ENCODE data around the gene ZNF708.
"Not testable (repeated sequence)": the region's sequence is repeated elsewhere in the genome, so short reads cannot be mapped to it uniquely, and the experiment has no call there.

ZNF708 gene

DNA sequence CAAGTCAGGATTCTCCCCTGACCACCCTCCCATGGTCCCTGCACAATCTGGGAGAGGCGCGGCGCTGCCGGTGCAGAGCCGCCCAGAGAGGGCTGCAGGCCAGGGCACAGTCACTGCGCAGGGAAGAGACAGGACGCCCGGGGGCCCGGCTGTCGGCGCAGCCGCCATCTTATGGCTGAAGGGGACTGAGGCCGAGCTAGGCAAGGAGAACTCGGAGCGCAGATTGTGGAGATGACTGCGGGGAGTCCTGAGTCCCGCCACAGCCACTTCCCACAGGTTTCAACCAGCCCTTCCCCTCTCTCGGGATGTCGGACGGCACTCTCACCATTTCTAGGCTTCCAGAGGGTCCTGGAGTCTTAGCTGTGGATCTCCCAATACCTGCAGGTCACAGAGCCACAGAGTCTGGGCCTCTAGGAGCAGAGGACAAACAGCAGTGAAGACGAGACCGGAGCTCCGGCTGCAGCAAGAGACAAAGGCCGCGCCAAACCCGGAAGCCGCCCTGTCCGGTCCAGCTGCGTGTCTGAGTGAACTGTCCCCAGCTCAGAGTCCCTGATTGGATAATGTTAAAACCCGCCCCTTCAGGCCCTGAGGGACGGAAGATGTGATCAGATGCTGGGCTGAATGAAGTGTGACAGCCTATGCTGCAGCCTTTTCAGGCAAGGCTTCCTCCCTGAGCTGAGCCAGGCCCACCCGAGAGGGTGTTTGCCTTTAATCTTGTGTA, at the start of gene ZNF708:
Gene ZNF708, minus strand, starts transcription at position 526 of the 721 bp plus-strand sequence. Its CDS starts 198 bp downstream, at position 328.
- peak; percentile 62 for DNase-seq (ENCODE audit: low read depth)

DNA sequence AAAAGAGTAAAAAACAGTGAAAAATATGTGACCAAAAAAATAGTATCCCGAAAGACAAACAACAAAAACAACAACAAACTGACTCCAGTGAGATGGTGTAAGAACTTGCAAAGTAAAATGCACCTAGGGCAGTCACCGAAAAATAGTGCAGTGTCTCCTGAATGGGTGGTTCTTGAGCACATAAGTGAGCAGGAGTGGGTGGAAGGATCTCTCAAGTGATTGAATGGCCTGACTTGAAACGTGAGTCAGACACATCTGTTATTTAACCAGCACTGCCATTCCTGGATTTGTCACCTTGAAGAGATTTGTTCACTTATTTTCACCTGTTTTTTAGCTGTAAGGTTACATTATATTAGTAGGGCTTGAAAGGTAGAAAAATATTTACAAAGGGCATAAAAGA, 33.1 kb upstream of the ZNF708 start:
- DNase-seq (ENCODE audit: low read depth): no peak

DNA sequence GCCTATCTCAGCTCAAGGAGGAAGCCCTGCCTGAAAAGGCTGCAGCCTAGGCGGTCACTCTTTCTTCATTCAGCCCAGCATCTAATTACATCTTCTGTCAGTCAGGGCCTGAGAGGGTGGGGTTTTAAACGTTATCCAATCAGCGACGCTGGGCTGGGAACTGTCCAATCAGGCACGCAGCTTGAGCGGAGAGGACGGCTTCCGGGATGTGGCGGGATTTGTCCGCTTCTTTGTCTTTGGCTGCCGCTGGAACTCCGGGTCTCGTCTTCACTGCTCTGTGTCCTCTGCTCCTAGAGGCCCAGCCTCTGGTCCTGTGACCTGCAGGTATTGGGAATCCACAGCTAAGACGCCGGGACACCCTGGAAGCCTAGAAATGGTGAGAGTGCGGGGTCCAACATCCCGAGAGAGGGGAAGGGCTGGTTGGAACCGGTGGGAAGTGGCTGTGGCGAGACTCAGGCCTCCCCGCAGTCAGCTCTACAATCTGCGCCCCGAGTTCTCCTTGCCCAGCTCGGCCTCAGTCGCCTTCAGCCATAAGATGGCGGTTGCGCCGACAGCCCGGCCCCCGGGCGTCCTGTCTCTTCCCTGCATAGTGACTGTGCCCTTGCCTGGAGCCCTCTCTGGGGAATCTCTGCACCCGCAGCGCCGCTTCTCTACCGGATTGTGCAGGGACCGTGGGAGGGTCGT, 29.7 kb upstream of the ZNF708 start, which contains the start of gene ZNF738:
Gene ZNF738, plus strand, starts transcription at position 233 of the 684 bp plus-strand sequence. Its CDS starts 141 bp downstream, at position 374.
- DNase-seq (ENCODE audit: low read depth): peak; percentile 67

DNA sequence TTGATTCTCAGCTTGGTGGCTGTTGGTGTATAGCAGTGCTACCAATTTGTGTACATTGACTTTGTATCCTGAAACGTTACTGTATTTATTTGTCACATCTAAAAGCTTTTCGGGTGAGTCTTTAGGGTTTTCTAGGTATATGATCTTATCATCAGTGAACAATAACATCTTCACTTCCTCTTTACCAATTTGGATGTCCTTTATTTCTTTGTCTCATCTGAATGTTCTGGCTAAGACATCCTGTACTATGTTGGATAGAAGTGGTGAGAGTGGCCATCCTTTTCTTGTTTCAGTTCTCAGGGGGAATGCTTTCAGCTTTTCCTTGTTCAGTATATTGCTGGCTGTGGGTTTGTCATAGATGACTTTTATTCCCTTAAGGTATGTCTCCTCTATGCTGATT, 23.6 kb upstream of the ZNF708 start:
- DNase-seq (ENCODE audit: low read depth): no peak

DNA sequence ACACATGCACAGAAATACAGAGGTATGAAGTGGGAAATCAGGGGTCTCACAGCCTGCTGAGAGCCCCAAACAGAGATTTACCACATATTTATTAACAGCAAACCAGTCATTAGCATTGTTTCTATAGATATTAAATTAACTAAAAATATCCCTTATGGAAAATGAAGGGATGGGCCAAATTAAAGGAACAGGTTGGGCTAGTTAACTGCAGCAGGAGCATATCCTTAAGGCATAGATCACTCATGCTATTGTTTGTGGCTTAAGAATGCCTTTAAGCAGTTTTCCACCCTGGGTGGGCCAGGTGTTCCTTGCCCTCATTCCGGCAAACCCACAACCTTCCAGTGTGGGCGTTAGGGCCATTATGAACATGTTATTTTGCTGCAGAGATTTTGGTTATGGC, 15.6 kb upstream of the ZNF708 start:
- not testable (repeated sequence) for DNase-seq (ENCODE audit: low read depth)

DNA sequence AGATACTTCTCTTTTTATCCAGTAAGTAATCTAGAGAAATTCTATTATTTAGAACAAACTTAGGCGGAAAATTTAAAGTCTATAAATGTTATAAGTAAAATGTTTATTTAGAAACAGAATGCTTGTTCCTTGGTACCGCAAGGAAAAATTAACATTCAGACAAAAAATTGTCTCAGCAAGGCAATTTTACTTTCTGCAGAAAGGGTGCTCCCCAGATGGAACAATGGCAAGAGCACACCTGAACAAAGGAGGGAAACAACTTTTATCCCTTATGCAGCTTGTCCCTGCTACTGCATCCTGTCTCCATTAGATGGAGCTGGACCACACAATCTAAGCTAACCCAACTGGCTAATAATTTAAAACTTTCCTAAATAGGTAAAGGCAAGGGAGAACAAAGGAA, 6.5 kb upstream of the ZNF708 start:
- DNase-seq (ENCODE audit: low read depth): no peak

DNA sequence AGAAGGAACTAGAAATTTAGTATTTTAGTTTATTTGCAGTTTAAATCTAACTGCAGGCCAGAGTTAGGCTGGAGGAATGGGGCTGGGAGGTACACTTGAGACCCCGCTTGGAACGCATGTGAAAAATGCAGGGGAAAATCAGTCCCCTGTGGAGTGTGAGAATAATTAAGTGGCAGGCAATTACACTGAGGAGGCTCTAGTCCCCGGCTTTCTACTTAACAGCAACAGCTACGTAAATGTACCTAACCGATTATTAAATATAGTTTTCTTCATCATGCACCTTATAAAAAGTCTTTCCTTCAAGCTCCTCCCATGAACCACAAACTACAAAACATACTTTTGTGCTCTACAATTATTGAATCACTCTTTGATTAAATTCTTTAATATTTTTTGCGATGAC, 804 bp downstream of the ZNF708 start:
- DNase-seq (ENCODE audit: low read depth): no peak

DNA sequence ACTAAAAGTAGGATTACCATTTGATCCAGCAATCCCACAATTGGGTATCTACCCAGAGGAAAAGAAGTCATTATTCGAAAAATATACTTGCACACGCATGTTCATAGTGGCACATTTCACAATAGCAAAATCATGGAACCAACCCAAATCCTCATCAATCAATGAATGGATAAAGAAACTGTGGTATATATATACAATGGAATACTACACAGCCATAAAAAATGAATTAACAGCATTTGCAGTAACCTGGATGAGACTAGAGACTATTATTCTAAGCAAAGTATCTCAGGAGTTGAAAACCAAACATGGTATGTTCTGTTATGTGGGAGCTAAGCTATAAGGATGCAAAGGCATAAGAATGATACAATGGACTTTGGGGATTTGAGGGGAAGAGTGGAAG, 3.0 kb downstream of the ZNF708 start:
- no peak for DNase-seq (ENCODE audit: low read depth)

DNA sequence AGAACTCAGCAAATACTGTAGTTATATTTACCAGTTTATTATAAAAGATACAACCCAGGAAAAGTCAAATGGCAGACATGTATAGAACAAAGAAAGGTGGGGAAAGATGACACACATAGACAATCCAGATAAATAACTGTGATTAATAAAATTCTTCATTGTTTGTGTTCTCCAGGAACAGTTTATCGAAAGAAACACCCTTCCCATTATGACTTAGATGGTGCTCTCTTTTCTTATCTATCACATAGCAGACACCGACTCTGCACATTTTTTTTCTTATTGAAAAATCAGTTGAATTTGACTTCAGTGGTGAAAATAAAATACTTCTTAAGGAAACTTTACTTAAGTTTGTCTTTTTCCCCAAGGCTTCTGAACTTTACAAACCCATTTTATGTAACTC, 6.2 kb downstream of the ZNF708 start:
- DNase-seq (ENCODE audit: low read depth): no peak

DNA sequence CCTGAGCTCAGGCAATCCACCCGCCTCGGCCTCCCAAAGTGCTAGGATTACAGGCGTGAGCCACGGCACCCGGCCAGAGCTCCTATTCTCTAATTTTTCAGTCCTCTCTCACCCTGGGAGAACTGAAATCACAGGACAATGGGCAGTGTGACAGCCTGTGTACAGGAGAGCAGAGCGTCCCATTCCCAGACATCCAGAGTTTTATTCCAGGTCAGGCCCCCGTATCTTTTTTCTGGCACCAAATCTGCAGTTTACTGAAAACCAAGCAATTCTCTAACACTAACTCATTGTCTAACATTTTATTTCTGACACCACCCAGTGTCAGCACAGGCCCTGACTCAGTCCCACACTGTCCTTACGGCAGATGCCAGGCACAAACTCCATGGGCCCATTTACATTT, 6.7 kb downstream of the ZNF708 start:
- no peak for DNase-seq (ENCODE audit: low read depth)

DNA sequence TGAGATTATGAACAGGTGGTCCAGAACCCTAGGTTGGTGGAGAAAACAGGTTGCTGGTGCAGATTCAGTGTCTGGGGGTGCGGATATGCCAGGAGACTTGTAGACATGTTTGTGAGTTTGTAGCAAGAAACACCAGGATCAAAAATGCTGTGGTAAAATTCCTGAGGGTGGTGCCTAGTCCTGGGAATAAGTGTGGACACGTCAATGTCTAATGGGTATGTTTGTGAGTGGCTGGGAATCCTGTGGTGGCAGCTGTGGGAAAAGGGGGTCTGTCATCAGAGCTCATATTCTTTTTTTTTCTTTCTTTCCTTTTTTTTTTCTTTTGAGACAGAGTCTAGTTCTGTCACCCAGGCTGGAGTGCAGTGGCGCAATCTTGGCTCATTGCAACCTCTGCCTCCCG, 7.2 kb downstream of the ZNF708 start:
- no peak for DNase-seq (ENCODE audit: low read depth)

DNA sequence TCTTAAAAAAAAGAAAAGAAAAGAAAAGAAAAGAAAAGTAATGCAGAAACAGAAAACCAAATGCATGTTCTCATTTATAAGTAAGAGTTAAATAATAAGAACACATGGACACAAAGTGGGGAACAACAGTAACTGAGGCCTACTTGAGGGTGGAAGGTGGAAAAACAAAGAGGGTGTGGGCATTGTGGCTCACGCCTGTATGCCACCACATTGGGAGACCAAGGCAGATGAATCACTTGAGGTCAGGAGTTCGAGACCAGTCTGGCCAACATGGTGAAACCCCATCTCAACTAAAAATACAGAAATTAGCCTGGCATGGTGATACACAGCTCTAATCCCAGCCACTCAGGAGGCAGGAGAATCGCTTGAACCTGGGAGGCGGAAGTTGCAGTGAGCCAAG, 8.1 kb downstream of the ZNF708 start:
- DNase-seq (ENCODE audit: low read depth): no peak

DNA sequence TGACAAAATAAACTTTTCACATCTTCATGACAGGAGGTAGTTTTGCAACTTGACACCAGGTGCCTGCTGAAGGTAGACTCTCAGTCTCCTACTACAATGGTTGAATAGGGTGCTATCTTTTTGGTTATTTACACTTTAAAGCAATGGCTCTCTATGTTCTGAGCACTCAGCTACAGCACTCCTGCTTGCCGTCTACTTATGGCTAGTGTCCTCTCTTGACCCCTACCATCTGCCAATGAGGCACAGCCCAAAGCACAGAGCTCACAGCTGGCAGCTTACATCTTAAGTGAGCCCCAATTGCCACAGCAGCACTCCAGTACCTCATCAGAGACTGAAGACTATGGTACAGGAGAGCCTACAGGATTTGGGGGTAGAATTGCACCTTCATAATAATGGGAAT, 11.4 kb downstream of the ZNF708 start:
- DNase-seq (ENCODE audit: low read depth): no peak

DNA sequence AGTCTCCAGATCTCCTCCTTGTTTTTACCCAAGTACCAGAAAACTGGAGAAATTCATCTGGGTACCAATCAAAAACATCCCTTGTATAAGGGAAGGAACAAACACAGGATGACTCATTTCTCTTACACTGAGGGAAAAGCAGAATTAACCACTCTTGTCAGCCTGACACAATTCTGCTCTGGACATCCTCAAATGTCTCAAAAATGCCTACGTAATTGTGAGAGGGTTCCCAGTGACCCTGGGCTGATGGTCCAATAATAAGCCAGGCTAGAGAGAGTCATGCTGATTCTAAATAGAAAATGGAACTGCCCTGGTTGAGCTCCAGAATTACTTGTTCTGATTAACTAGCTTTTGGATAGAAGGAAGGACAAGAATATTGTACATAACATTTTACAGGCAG, 14.5 kb downstream of the ZNF708 start:
- DNase-seq (ENCODE audit: low read depth): no peak

DNA sequence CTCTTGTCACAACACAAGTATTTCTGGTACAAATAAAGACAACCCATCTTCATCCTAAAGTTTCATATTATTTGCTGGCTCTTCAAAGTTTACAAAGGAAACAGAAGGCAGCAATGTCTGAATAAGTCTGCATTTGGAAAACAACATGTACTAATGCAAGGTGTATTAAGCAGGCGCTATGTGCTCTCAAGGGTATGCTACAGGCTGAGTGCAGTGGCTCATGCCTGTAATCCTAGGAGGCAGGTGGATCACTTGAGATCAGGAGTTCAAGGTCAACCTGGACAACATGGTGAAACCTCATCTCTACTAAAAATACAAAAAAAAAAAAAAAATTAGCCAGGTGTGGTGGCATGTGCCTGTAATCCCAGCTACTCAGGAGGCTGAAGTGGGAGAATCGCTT, 16.4 kb downstream of the ZNF708 start:
- DNase-seq (ENCODE audit: low read depth): not testable (repeated sequence)

DNA sequence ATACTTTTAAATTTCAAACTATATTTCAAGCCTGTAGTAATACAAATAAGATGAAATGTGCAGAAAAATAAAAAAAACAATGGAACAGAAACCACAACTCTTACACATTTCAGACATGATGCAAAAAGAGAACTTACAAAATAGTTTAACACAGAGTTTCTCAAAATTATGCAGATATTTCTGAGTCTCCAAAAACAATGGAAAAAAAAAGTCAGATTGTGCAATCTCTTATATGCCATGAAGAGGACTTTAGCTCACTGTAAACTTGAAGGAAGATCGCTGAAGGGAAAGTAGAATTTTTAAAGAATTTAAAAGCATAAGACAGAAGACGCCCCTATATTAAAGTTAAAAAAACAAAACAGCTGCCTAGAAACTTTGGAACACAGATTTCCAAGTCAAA, 20.4 kb downstream of the ZNF708 start:
- DNase-seq (ENCODE audit: low read depth): no peak

DNA sequence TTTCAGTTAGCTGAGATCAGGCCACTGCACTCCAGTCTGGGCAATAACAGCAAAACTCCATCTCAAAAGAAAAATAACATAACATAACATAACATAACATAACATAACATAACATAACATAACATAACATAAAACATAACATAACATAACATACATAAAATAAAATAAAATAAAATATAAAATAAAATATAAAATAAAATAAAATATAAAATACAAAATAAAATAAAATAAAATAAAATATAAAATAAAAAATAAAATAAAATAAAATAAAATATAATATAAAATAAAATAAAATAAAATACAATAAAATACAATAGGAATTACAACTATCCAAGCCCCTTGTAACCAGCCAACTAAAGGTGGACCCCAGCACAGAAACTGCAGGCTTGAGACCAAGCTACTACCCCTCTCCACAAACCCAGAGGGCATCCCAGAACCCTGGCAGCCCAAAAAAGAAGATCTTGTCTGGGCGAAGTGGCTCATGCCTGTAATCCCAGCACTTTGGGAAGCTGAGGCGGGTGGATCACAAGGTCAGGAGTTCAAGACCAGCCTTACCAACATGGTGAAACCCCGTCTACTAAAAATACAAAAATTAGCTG, 22.2 kb downstream of the ZNF708 start:
- not testable (repeated sequence) for DNase-seq (ENCODE audit: low read depth)

DNA sequence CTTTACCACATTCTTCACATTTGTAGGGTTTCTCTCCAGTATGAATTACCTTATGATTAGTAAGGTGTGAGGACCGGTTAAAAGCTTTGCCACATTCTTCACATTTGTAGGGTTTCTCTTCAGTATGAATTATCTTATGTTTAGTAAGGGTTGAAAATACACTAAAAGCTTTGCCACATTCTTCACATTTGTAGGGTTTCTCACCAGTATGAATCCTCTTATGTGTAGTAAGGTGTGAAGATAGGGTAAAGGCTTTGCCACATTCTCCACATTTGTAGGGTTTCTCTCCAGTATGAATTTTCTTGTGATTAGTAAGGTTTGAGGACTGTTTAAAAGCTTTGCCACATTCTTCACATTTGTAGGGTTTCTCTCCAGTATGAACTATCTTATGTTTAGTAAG, 35.4 kb downstream of the ZNF708 start:
- DNase-seq (ENCODE audit: low read depth): not testable (repeated sequence)

DNA sequence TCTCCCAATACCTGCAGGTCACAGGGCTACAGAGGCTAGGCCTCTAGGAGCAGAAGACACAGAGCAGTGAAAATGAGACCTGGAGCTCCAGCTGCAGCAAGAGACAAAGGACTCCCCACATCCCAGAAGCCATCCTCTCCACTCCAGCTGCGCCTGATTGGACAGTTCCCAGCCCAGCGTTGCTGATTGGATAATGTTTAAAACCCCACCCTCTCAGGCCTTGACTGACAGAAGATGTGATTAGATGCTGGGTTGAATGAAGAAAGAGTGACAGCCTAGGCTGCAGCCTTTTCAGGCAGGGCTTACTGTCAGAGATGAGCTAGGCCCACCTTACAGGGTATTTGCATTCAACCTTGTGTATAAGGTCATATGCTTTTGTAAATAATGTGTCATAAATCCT, 59.4 kb downstream of the ZNF708 start:
- no peak for DNase-seq (ENCODE audit: low read depth)

DNA sequence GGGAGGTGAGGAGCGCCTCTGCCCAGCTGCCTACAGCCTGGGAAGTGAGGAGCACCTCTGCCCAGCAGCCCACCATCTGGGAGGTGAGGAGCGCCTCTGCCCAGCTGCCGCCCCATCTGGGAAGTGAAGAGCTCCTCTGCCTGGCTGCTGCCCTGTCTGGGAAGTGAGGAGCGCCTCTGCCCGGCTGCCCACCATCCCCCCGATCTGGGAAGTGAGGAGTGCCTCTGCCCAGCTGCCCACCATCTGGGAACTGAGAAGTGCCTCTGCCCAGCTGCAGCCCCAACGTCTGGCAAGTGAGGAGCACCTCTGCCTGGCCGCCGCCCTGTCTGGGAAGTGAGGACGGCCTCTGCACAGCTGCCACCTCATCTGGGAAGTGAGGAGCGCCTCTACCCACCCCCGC, 64.3 kb downstream of the ZNF708 start:
- DNase-seq (ENCODE audit: low read depth): no peak

DNA sequence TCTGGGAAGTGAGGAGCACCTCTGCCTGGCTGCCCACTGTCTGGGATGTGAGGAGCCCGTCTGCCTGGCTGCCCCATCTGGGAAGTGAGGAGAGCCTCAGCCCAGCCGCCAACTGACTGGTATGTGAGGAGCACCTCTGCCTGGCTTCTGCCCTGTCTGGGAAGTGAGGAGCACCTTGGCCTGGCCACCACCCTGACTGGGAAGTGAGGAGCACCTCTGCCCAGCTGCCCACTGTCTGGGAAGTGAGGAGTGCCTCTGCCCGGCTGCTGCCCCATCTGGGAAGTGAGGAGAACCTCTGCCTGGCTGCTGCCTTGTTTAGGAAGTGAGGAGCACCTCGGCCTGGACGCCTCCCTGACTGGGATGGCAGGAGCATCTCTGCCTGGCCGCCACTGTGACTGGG, 64.8 kb downstream of the ZNF708 start:
- DNase-seq (ENCODE audit: low read depth): no peak

DNA sequence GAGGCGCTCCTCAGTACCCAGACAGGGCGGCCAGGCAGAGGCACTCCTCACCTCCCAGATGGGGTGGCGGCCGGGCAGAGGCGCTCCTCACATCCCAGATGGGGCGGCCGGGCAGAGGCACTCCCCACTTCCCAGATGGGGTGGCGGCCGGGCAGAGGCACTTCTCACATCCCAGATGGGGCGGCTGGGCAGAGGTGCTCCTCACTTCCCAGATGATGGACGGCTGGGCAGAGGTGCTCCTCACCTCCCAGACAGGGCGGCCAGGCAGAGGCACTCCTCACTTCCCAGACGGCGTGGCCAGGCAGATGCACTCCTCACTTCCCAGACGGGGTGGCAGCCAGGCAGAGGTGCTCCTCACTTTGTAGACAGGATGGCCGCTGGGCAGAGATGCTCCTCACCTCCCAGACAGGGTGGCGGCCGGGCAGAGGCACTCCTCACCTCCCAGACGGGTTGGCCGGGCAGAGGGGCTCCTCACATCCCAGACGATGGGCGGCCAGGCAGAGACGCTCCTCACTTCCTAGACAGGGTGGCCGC, 68.3 kb downstream of the ZNF708 start:
- DNase-seq (ENCODE audit: low read depth): not testable (repeated sequence)
